ENCODE measurements around the gene KANSL1.

The KANSL1 gene

DNA sequence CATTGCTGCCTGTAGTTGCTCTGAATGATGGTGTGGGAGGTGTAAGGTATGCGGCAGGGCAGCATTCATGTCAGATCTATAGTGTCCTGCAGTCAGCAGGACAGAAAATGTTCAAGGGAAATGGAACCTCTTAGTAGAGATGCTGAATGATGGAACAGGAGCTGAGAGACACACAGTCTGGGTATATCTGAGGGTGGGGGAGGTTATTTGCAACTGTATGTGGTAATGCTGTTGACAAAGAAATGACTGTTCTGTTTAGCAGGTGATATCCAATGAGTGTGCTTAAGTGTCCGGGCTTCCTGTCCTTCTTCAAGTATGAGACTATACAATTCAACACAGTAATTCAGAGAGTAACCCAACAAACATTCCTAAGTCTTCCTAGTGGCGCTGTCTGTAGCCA, 147.6 kb downstream of the KANSL1 start:
- peaks cover 5% of the 10 kb centered on the region for H3K36me3 ChIP-seq (ENCODE audit: control insufficient read depth, insufficient read depth, low read length)
- no peak overlapping the region for H3K9ac ChIP-seq (ENCODE audit: low read length)
- H3K4me1 ChIP-seq (ENCODE audit: control insufficient read depth, insufficient read depth, low read length), result peaks cover 11% of the 10 kb centered on the region
- no peaks in the 10 kb centered on the region for H3K27me3 ChIP-seq (ENCODE audit: control insufficient read depth, insufficient read depth, low read length)
- no peaks in the 10 kb centered on the region for H3K9me3 ChIP-seq (ENCODE audit: control insufficient read depth, low read length)
- no peak overlapping the region for H3K4me3 ChIP-seq (ENCODE audit: low read length)

GRCh38 chr17:46044989-46045388, 148.2 kb downstream of the KANSL1 start:
- Histone ChIP-seq H3K36me3 (ENCODE audit: control insufficient read depth, insufficient read depth, low read length) (peaks cover 5% of the 10 kb centered on the region), H3K9me3 (ENCODE audit: control insufficient read depth, low read length) (no peaks in the 10 kb centered on the region)

GRCh38 chr17:46044286-46044928, 148.8 kb downstream of the KANSL1 start:
- H3K9me3 ChIP-seq (ENCODE audit: control insufficient read depth, low read length), result no peaks in the 10 kb centered on the region
- no peak overlapping the region for H3K4me3 ChIP-seq (ENCODE audit: low read length)
- no peak overlapping the region for H3K9ac ChIP-seq (ENCODE audit: low read length)
- H3K27me3 ChIP-seq (ENCODE audit: control insufficient read depth, insufficient read depth, low read length), result no peaks in the 10 kb centered on the region
- H3K36me3 ChIP-seq (ENCODE audit: control insufficient read depth, insufficient read depth, low read length), result peaks cover 6% of the 10 kb centered on the region
- H3K4me1 ChIP-seq (ENCODE audit: control insufficient read depth, insufficient read depth, low read length), result peaks cover 11% of the 10 kb centered on the region

More at GRCh38 chr17:46044989-46045388, 148.2 kb downstream of the KANSL1 start:
- no peak overlapping the region for H3K4me3 ChIP-seq (ENCODE audit: low read length)
- H3K4me1 ChIP-seq (ENCODE audit: control insufficient read depth, insufficient read depth, low read length), result peaks cover 11% of the 10 kb centered on the region
- no peak overlapping the region for H3K9ac ChIP-seq (ENCODE audit: low read length)
- H3K27me3 ChIP-seq (ENCODE audit: control insufficient read depth, insufficient read depth, low read length), result no peaks in the 10 kb centered on the region

DNA sequence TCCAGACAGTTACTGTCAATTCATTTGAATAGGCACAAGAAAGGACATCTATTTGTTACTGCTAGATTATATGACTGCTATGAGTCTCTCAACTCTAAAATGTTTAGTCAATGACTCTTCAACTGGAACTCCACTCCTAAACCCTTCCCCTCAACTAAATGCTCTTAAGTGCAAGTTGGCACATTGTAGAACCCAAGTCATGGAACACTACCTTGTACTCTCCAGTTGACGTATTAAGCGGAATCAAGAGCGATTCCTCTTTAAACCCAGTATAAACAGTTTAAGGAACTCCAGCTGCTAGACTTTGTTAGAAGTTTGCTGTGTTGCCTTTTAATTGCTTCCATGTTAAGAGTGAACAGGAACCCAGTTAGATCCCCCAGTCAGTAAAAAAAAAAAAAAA, 149.6 kb downstream of the KANSL1 start:
- Histone ChIP-seq H3K4me1 (ENCODE audit: control insufficient read depth, insufficient read depth, low read length) (peaks cover 11% of the 10 kb centered on the region), H3K9ac (ENCODE audit: low read length) (no peak overlapping the region), H3K9me3 (ENCODE audit: control insufficient read depth, low read length) (no peaks in the 10 kb centered on the region), H3K36me3 (ENCODE audit: control insufficient read depth, insufficient read depth, low read length) (peaks cover 14% of the 10 kb centered on the region), H3K4me3 (ENCODE audit: low read length) (no peak overlapping the region), H3K27me3 (ENCODE audit: control insufficient read depth, insufficient read depth, low read length) (no peaks in the 10 kb centered on the region)

DNA sequence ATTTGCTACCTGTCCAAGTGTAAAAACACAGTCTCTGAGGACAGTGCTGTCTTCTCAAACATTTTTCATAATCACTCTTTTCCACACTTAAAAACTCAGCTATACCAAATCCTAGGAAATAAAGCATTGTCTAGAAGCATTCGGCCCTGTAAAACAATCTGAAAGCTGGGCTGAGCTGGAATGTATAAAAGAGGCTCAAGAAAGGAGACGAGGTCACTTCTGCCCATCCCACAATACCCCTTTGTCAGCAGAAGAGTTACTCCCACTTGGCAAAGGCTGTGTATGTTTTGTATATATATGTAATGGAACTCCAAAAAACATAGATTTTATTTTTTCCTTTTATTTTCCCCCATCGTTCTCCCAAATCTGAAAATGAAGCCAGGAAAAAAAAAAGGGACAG, 150.3 kb downstream of the KANSL1 start:
- Histone ChIP-seq H3K9ac (ENCODE audit: low read length) (no peak overlapping the region), H3K4me3 (ENCODE audit: low read length) (no peak overlapping the region), H3K4me1 (ENCODE audit: control insufficient read depth, insufficient read depth, low read length) (peaks cover 11% of the 10 kb centered on the region), H3K36me3 (ENCODE audit: control insufficient read depth, insufficient read depth, low read length) (peaks cover 21% of the 10 kb centered on the region), H3K27me3 (ENCODE audit: control insufficient read depth, insufficient read depth, low read length) (no peaks in the 10 kb centered on the region), H3K9me3 (ENCODE audit: control insufficient read depth, low read length) (no peaks in the 10 kb centered on the region)

- peaks cover 11% of the 10 kb centered on the region for H3K4me1 ChIP-seq (ENCODE audit: control insufficient read depth, insufficient read depth, low read length)
- no peaks in the 10 kb centered on the region for H3K9me3 ChIP-seq (ENCODE audit: control insufficient read depth, low read length)
- H3K4me3 ChIP-seq (ENCODE audit: low read length), result no peak overlapping the region
- H3K27me3 ChIP-seq (ENCODE audit: control insufficient read depth, insufficient read depth, low read length), result no peaks in the 10 kb centered on the region
- peaks cover 21% of the 10 kb centered on the region for H3K36me3 ChIP-seq (ENCODE audit: control insufficient read depth, insufficient read depth, low read length)
- H3K9ac ChIP-seq (ENCODE audit: low read length), result no peak overlapping the region
Measured at GRCh38 chr17:46042246-46042645, 151.0 kb downstream of the KANSL1 start.

GRCh38 chr17:46039592-46040186, 153.5 kb downstream of the KANSL1 start:
- Histone ChIP-seq H3K4me3 (ENCODE audit: low read length) (no peak overlapping the region), H3K36me3 (ENCODE audit: control insufficient read depth, insufficient read depth, low read length) (peaks cover 17% of the 10 kb centered on the region), H3K9me3 (ENCODE audit: control insufficient read depth, low read length) (no peaks in the 10 kb centered on the region), H3K27me3 (ENCODE audit: control insufficient read depth, insufficient read depth, low read length) (no peaks in the 10 kb centered on the region), H3K4me1 (ENCODE audit: control insufficient read depth, insufficient read depth, low read length) (peaks cover 11% of the 10 kb centered on the region), H3K9ac (ENCODE audit: low read length) (no peak overlapping the region)

- Histone ChIP-seq H3K4me3 (ENCODE audit: low read length) (no peak overlapping the region), H3K36me3 (ENCODE audit: control insufficient read depth, insufficient read depth, low read length) (peaks cover 24% of the 10 kb centered on the region), H3K9me3 (ENCODE audit: control insufficient read depth, low read length) (no peaks in the 10 kb centered on the region), H3K27me3 (ENCODE audit: control insufficient read depth, insufficient read depth, low read length) (no peaks in the 10 kb centered on the region), H3K4me1 (ENCODE audit: control insufficient read depth, insufficient read depth, low read length) (peaks cover 8% of the 10 kb centered on the region), H3K9ac (ENCODE audit: low read length) (no peak overlapping the region)
Measured at GRCh38 chr17:46038937-46039336, 154.3 kb downstream of the KANSL1 start.

DNA sequence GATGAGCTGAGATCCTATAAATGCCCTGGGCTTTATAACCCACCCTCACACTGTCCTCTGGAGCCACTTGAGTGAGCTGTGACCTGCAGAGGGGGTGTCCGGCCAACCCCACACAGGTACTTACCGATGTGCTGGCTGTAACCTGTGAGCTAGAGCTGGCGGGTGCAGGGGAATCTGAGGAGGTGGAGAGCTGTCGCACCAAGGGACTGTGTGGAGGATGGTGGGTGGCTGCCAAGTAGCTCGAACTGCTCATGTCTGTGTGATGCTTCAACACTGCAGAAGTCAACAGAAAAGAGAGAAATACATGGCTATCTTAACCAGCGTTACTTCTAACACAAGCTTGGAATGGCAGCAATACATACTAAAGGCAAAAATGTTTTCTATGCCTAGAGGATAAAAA, 154.8 kb downstream of the KANSL1 start:
- no peak overlapping the region for H3K4me3 ChIP-seq (ENCODE audit: low read length)
- no peak overlapping the region for H3K9ac ChIP-seq (ENCODE audit: low read length)
- H3K4me1 ChIP-seq (ENCODE audit: control insufficient read depth, insufficient read depth, low read length), result peaks cover 3% of the 10 kb centered on the region
- H3K9me3 ChIP-seq (ENCODE audit: control insufficient read depth, low read length), result no peaks in the 10 kb centered on the region
- peaks cover 29% of the 10 kb centered on the region for H3K36me3 ChIP-seq (ENCODE audit: control insufficient read depth, insufficient read depth, low read length)
- H3K27me3 ChIP-seq (ENCODE audit: control insufficient read depth, insufficient read depth, low read length), result no peaks in the 10 kb centered on the region

DNA sequence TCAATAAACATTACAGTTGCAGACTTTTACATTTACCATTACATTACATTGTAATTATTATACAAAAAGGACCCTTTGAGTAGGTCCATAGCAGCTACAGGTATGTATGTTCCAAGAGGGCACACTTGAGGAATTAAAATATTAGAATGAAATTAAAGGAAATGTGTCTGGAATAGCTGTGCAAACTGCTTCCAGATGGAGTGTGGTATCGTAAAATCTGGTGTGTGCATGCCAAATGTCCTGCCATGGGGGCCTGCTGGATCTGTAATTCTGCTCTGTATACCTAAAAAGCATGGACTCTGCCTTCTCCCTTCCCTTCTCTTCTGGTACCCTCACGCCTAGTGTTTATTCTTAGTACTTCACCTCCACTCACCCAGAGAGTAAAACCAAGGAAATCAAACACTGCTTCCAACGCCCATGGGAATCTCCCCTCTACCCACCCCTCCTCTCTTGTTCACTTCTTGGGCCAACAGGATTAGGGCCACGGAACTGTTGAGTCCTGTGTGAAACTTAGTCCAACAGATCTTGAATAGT, 155.4 kb downstream of the KANSL1 start:
- Histone ChIP-seq H3K4me1 (ENCODE audit: control insufficient read depth, insufficient read depth, low read length) (no peaks in the 10 kb centered on the region), H3K4me3 (ENCODE audit: low read length) (no peak overlapping the region), H3K27me3 (ENCODE audit: control insufficient read depth, insufficient read depth, low read length) (no peaks in the 10 kb centered on the region), H3K9me3 (ENCODE audit: control insufficient read depth, low read length) (no peaks in the 10 kb centered on the region), H3K36me3 (ENCODE audit: control insufficient read depth, insufficient read depth, low read length) (peaks cover 35% of the 10 kb centered on the region), H3K9ac (ENCODE audit: low read length) (no peak overlapping the region)

DNA sequence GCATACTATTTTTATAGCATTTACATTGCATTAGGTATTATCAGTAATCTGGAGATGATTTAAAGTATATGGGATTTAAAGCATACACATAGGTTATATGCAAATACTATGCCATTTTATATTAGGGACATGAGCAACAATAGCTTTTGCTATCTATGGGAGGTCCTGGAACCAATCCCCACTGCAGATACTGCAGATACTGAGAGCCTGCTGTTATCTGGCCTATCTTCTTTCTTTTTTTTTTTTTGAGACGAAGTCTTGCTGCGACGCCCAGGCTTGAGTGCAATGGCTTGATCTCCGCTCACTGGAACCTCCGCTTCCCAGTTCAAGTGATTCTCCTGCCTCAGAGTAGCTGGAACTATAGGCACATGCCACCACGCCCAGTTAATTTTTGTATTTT, 156.7 kb downstream of the KANSL1 start:
- no peaks in the 10 kb centered on the region for H3K9me3 ChIP-seq (ENCODE audit: control insufficient read depth, low read length)
- peaks cover 42% of the 10 kb centered on the region for H3K36me3 ChIP-seq (ENCODE audit: control insufficient read depth, insufficient read depth, low read length)
- H3K27me3 ChIP-seq (ENCODE audit: control insufficient read depth, insufficient read depth, low read length), result no peaks in the 10 kb centered on the region
- no peak overlapping the region for H3K4me3 ChIP-seq (ENCODE audit: low read length)
- no peak overlapping the region for H3K9ac ChIP-seq (ENCODE audit: low read length)
- no peaks in the 10 kb centered on the region for H3K4me1 ChIP-seq (ENCODE audit: control insufficient read depth, insufficient read depth, low read length)

GRCh38 chr17:46035112-46035818, 158.0 kb downstream of the KANSL1 start:
- peaks cover 42% of the 10 kb centered on the region for H3K36me3 ChIP-seq (ENCODE audit: control insufficient read depth, insufficient read depth, low read length)
- H3K9me3 ChIP-seq (ENCODE audit: control insufficient read depth, low read length), result no peaks in the 10 kb centered on the region
- no peak overlapping the region for H3K9ac ChIP-seq (ENCODE audit: low read length)
- no peaks in the 10 kb centered on the region for H3K27me3 ChIP-seq (ENCODE audit: control insufficient read depth, insufficient read depth, low read length)
- H3K4me1 ChIP-seq (ENCODE audit: control insufficient read depth, insufficient read depth, low read length), result no peaks in the 10 kb centered on the region
- no peak overlapping the region for H3K4me3 ChIP-seq (ENCODE audit: low read length)
